ENCODE measurements around the gene IL21. TPM values are rescaled to one million over a fixed set of nuclear protein-coding genes. Genes with fewer than 3 reads are reported as not detected.

IL21 gene
- total RNA-seq, 1 donor from 2014 or later: not detected

DNA sequence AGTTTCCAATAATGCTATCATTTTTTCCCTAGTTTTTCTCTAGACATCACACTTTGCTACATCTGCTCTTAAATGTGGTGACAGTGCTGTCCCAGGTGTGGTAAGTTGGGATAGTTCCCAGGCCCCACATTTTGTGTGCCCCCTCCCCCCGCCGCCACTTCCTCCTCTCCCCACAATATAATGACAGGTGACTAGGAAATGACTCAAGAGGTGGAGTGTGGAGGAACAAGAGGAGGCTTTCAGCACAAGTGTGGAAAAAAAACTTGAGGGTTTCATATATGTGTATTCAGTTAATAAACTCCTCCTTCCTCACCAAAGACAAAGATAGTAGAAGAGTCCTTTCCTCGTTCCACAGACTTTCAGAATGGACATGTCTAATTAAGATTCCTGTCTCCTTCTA, 18.3 kb upstream of the IL21 start:
- ATAC-seq (ENCODE audit: poor library complexity): no peak
- intact Hi-C loops (cut with DNase I): no loop called here
- DNase-seq: no peak

- DNase-seq (no peak), ATAC-seq (ENCODE audit: poor library complexity) (no peak)
- intact Hi-C loops (cut with DNase I): no loop called here
Measured at GRCh38 chr4:122636697-122637096, 15.8 kb upstream of the IL21 start.

- ATAC-seq (ENCODE audit: poor library complexity) (no peak), DNase-seq (no peak)
- intact Hi-C loops (cut with DNase I): no loop called here
Measured at GRCh38 chr4:122635205-122635604, 14.3 kb upstream of the IL21 start.

- intact Hi-C loops (cut with DNase I): no loop called here
- ATAC-seq (ENCODE audit: poor library complexity): no peak
Measured at GRCh38 chr4:122633211-122633610, 12.3 kb upstream of the IL21 start.

DNA sequence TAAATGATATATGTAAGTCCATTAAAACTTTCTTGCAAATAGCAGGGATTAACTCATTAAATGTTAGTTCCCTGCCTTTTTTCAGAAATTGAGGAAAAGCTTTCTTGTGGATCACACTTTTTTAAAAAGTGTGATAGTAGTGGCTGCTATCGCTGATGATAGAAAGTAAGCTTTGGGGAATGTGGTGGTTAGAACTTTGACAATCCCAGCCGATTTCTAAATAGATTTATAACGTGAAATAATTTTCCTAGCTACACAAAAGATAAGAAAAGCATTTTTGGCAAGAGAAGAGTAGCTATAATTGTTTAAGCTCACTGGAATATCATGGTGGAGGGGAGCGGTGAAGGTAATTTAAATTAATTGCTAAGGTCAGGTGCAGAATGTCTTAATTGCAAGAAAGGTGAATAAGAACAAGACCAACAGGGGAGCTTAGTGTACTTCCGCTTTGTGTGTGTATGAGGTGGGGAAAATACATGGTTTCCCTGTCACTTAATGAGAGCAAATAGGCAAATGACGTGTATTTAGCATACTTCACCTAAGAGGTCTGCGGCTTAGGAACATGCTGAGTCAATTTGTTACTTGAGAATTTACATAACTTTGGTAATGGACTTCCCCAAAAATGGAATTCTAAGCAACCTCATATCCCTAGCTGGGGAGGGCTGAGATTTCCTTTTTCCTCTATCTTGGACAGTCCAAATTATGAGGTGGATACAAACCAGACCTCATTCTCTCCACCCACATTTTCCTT, 11.7 kb upstream of the IL21 start:
- DNase-seq: no peak
- intact Hi-C loops (cut with DNase I): no loop called here
- no peak for ATAC-seq (ENCODE audit: poor library complexity)

More at GRCh38 chr4:122633211-122633610, 12.3 kb upstream of the IL21 start:
- DNase-seq: no peak

- DNase-seq (no peak), ATAC-seq (ENCODE audit: poor library complexity) (no peak)
- intact Hi-C loops (cut with DNase I): no loop called here
Measured at GRCh38 chr4:122625156-122625555, 4.3 kb upstream of the IL21 start.

- ATAC-seq (ENCODE audit: poor library complexity): no peak
- intact Hi-C loops (cut with DNase I): no loop called here
Measured at GRCh38 chr4:122624205-122624604, 3.3 kb upstream of the IL21 start.

DNA sequence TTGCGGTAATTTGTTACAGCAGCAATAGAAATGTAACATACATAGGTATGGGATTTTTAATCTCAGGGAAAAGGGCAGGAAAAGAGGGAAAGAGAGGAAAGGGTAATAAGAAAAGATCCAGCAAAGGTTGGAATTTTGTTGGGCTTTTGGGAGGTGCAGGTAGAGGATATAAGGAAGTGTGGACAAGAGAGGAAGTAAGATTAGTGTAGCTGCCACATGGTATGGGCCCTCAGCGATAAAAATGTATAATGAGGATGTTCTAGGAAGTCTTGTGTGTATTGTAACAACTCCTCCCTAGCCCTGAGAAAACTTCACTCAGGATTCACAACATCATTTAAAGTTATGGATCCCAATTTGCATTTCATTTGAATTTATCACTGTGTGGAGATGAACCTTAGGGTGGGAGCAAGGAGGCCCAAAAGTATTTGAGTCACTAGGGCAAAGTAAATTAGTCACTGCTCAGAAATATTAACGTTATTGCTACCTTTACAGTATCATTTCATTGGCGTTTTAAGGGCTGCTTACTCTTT, 2.8 kb upstream of the IL21 start:
- ATAC-seq (ENCODE audit: poor library complexity) (no peak), DNase-seq (no peak)

More at GRCh38 chr4:122624205-122624604, 3.3 kb upstream of the IL21 start:
- DNase-seq: no peak

GRCh38 chr4:122622400-122622799, 1.5 kb upstream of the IL21 start:
- ATAC-seq (ENCODE audit: poor library complexity) (no peak), DNase-seq (no peak)
- intact Hi-C loops (cut with DNase I): no loop called here

More for the DNA sequence above, 2.8 kb upstream of the IL21 start:
- intact Hi-C loops (cut with DNase I): no loop called here

DNA sequence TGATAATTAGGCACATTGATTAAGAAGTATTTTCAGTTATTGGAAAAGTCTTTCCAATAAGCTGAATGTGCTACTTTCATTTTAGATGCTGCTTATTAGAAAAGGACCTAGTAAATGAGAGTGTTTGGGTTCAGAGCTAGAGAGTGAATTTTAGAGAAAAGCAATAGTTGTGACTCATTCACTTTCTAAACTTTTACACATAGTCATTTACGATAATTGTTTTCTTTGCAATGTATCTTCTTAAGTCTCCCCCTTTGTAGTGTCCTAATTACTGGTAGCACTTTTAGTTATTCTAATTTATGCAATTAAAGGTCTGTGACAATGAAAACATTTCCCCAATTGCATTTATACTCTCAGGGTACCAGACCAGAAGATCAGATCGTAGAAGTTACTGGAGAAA, 1.3 kb downstream of the IL21 start:
- intact Hi-C loops (cut with DNase I): no loop called here
- ATAC-seq (ENCODE audit: poor library complexity): no peak
- no peak for DNase-seq

- no peak for ATAC-seq (ENCODE audit: poor library complexity)
- intact Hi-C loops (cut with DNase I): no loop called here
- no peak for DNase-seq
Measured at GRCh38 chr4:122617597-122618593, 3.0 kb downstream of the IL21 start.

- ATAC-seq (ENCODE audit: poor library complexity) (no peak), DNase-seq (no peak)
- intact Hi-C loops (cut with DNase I): no loop called here
Measured at GRCh38 chr4:122616915-122617596, 3.8 kb downstream of the IL21 start.

DNA sequence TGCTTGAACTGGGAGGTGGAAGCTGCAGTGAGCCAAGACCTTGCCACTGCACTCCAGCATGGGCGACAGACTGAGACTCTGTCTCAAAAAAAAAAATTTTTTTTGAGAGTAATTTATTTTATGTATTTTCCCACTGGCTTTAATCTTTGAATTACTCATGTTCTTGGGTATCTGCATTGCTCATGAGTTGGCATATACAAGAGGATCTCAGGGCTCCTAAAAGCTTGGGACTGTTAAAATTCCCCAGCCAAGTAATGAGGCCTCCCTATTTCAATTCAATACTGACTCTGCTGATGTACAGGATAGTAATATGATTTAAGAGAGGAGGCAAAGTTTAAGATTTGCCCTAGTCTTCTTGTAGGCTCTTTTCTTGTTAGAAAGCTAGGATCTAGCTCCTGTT, 6.2 kb downstream of the IL21 start:
- DNase-seq (no peak), ATAC-seq (ENCODE audit: poor library complexity) (no peak)
- intact Hi-C loops (cut with DNase I): no loop called here

DNA sequence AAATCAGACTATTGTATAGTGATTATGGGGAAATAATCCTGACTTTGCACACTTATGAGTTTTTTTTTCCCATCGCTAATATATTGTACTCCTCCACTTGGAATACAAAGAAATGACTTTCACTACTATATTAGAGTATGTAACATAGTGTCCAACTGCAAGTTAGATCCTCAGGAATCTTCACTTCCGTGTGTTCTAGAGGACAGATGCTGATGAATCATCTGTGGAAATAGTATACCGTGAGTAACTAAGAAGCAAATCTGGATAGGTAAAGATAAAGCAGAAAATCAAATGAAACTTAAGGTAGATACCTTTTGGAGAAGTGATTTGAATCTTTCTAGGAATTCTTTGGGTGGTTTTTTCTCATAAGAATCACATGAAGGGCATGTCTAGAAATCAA, 8.3 kb downstream of the IL21 start:
- ATAC-seq (ENCODE audit: poor library complexity) (no peak), DNase-seq (no peak)
- intact Hi-C loops (cut with DNase I): no loop called here

DNA sequence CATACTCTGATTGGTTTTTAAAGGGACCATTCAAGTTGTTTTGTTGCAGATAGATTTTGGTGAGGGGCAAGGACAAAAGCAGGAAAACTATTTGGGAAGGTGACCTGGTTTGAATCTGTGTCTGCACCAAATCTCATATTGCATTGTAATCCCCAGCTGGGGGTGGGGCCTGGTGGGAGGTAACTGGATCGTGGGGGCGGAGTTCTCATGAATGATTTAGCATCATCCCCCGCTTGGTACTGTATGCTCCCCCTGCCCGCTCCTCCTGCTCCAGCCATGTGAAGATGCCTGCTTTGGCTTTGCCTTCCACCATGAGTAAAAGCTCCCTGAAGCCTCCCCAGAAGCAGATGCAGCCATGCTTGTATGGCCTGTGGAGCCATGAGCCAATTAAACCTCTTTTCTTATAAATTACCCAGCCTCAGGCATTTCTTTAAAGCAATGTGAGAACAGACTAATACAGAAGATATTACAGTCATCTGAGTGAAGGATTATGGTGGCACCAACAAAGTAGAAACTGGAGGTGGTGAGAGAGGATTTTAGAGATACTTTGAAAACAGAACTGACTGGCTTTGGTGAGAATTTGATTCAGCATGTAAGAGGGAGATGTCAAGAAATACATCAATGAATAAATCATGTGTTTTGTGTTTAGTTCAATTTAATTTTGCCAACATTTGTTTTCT, 14.4 kb downstream of the IL21 start:
- no peak for DNase-seq
- intact Hi-C loops (cut with DNase I): loop anchor here (10.0 kb wide), 1 partner anchor 318 kb away; the partner anchor contains the start of gene NUDT6

DNA sequence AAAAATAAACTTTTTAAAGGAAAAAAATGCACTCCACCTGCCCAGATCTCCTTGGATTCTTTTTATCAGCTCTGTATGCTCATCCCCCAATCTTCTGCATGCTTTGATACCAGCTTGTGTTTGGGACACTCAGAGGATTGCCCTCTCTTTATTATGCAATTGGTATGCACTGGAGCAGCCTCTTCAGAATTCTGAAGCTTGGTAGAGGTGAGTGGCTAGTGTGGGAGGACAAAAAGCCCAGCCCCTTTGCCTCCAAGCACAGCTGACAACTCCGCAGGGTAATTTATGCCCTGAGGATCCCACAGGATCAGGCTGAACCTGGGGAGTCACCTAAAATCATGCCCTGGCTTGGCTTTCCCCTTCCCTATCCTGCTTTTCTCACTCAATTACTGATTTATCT, 16.7 kb downstream of the IL21 start:
- DNase-seq (no peak), ATAC-seq (ENCODE audit: poor library complexity) (no peak)
- intact Hi-C loops (cut with DNase I): loop anchor here (5.0 to 10.0 kb wide), 2 partner anchors 113 to 321 kb away; partner anchors contain the start of gene NUDT6

More for the DNA sequence above, 14.4 kb downstream of the IL21 start:
- ATAC-seq (ENCODE audit: poor library complexity): no peak

- DNase-seq: no peak
- intact Hi-C loops (cut with DNase I): loop anchor here (5.0 to 10.0 kb wide), 2 partner anchors 114 to 322 kb away; partner anchors contain the start of gene NUDT6
- no peak for ATAC-seq (ENCODE audit: poor library complexity)
Measured at GRCh38 chr4:122603156-122603574, 17.7 kb downstream of the IL21 start.

Measured in Right ventricle myocardium superior (tissue), 1 donor.